ENCODE results near the gene DGCR2.

Gene DGCR2

DNA sequence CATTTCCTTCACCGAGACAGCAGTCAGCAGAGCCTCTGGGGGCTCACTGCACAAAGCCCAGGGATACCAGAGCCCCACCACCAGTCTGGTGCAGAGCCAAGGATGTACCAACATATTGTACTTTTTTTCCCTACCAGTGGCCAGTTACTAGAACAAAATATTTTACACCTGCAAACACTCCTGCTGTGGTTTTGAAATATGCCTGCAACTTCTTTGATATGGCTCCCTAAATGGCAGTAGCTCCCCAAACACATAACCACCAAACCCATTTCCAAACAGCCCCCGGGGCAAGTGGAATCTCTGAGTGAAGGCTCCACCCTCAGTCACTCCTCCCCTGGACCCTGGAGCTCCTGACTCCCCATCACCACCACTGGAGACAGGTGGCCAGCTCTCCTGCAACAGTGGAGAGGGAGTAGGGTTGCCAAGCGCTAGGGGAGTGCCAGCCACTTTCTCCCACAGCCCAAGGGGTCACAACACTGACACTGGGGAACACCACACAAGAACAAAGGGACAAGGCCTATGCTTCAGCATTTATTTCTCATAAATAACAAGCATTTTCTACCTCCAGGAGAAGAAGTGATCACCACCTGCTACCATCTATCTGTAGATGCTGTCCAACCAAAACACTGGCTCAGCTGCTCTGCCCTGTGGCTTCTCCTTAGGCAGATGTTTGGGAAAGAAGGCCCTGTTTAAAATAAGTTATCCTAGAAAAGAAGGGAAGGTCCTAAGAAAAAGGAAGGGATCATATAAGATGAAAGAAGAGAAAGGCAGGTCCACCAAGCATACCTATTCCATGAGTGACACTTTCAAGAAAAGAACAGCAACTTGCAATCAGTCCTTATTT is 15.1 kb downstream of the DGCR2 start:
- Histone ChIP-seq H3K4me3 (ENCODE audit: insufficient read depth, low read length, poor library complexity, severe bottlenecking) (no peak overlapping the region), H3K27ac (ENCODE audit: low read depth, low read length) (no peak overlapping the region), H3K36me3 (ENCODE audit: low read length) (no peaks in the 10 kb centered on the region), H3K9me2 (replicated peaks; ENCODE audit: insufficient read depth, low read length) (no peaks in the 10 kb centered on the region), H3K4me2 (ENCODE audit: low read depth, low read length, poor library complexity, severe bottlenecking) (no peak overlapping the region), H3F3A (ENCODE audit: insufficient read depth) (no peaks in the 10 kb centered on the region), H3K9me3 (ENCODE audit: insufficient read depth, low read length) (no peaks in the 10 kb centered on the region), H2AFZ (ENCODE audit: low read depth, low read length, severe bottlenecking) (no peak overlapping the region), H3K27me3 (ENCODE audit: low read length) (no peaks in the 10 kb centered on the region), H3K9ac (ENCODE audit: low read length) (no peak overlapping the region), H4K20me1 (ENCODE audit: low read depth, low read length) (no peaks in the 10 kb centered on the region), H3K79me2 (ENCODE audit: insufficient read depth, low read length) (peaks cover 28% of the 10 kb centered on the region)
- no peak for TF ChIP-seq EZH2phosphoT487 (conservative IDR thresholded peaks at IDR 0.05; ENCODE audit: low read length)
- TF ChIP-seq, protein P1, sequence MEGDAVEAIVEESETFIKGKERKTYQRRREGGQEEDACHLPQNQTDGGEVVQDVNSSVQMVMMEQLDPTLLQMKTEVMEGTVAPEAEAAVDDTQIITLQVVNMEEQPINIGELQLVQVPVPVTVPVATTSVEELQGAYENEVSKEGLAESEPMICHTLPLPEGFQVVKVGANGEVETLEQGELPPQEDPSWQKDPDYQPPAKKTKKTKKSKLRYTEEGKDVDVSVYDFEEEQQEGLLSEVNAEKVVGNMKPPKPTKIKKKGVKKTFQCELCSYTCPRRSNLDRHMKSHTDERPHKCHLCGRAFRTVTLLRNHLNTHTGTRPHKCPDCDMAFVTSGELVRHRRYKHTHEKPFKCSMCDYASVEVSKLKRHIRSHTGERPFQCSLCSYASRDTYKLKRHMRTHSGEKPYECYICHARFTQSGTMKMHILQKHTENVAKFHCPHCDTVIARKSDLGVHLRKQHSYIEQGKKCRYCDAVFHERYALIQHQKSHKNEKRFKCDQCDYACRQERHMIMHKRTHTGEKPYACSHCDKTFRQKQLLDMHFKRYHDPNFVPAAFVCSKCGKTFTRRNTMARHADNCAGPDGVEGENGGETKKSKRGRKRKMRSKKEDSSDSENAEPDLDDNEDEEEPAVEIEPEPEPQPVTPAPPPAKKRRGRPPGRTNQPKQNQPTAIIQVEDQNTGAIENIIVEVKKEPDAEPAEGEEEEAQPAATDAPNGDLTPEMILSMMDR (IDR thresholded peaks at IDR 0.05; ENCODE audit: insufficient read depth, low read length, poor library complexity, severe bottlenecking), result no peak

DNA sequence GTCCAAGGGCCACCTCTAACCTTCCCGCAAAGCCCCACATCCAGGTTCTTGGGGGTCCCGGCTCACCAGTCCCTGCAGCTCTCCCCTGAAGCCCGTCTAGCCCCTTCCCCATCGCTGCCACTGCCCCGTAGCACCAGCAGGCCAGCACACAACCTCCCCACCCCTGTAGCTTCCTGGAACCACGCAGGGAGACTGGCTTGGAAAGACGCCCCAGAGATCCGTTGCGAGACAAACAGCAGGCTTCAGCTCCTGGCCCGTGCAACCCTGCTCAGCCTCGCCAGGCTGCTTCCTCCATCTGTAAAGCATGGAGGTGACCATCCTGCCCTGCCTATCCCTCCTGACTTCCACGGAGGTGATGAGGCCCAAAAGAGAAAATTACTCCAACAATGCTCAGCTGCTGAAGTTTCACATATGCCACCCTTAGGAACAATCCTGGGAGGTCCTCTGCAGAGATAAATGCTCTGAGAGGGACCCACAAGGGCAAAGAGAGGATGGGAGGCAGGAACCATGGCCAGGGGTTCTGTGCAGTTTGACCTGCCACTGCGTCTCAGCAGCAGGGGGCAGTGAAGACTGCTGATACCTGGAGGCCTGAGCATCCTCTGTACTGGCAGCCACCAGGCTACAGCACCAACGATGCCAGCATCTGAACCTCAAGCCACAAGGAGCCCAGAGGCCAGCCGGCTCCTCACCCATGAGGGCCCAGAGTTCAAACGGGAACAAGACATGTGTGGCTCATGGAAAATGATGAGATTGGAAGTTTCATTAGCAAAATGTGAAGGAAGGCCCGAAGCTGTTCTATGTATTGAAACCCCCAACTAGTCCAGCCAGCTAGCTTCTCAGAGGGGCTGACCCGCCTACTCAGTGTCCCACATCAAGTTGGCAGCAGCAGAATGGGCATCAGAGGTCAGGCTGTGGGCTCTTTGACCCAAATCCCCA is 16.1 kb downstream of the DGCR2 start:
- H3K9ac ChIP-seq (ENCODE audit: low read length), result no peak overlapping the region
- H3K27ac ChIP-seq (ENCODE audit: low read depth, low read length), result no peak overlapping the region
- no peaks in the 10 kb centered on the region for H3K36me3 ChIP-seq (ENCODE audit: low read length)
- no peaks in the 10 kb centered on the region for H3K9me2 ChIP-seq (replicated peaks; ENCODE audit: insufficient read depth, low read length)
- H3K27me3 ChIP-seq (ENCODE audit: low read length), result no peaks in the 10 kb centered on the region
- H3K9me3 ChIP-seq (ENCODE audit: insufficient read depth, low read length), result no peaks in the 10 kb centered on the region
- TF ChIP-seq EZH2phosphoT487 (conservative IDR thresholded peaks at IDR 0.05; ENCODE audit: low read length), result no peak
- TF ChIP-seq, protein P1 (IDR thresholded peaks at IDR 0.05; ENCODE audit: insufficient read depth, low read length, poor library complexity, severe bottlenecking), result no peak
- no peak overlapping the region for H3K4me2 ChIP-seq (ENCODE audit: low read depth, low read length, poor library complexity, severe bottlenecking)
- peaks cover 28% of the 10 kb centered on the region for H3K79me2 ChIP-seq (ENCODE audit: insufficient read depth, low read length)
- H4K20me1 ChIP-seq (ENCODE audit: low read depth, low read length), result no peaks in the 10 kb centered on the region
- no peak overlapping the region for H3K4me3 ChIP-seq (ENCODE audit: insufficient read depth, low read length, poor library complexity, severe bottlenecking)
- no peak overlapping the region for H2AFZ ChIP-seq (ENCODE audit: low read depth, low read length, severe bottlenecking)
- H3F3A ChIP-seq (ENCODE audit: insufficient read depth), result no peaks in the 10 kb centered on the region

DNA sequence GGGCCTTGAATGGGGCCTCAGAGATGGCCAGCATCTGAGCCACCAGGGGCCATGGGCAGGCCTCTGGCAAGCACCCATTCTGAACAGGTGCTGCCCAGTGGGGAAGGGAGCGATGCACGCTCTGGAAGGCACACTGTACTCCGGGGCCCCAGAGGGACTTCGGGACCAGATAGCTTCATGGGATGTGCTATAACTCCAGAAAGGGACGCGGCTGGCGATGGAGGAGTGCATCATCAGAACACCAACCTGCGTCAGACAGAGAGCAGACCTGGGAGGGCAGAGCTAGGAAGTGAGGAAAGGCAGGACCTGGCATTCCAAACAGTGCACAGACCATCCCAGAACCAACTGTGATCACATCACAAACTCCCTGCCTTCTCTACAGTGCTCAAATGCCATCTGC is 16.8 kb downstream of the DGCR2 start:
- Histone ChIP-seq H3K4me3 (ENCODE audit: insufficient read depth, low read length, poor library complexity, severe bottlenecking) (no peak overlapping the region), H3K9ac (ENCODE audit: low read length) (no peak overlapping the region), H3K36me3 (ENCODE audit: low read length) (no peaks in the 10 kb centered on the region), H4K20me1 (ENCODE audit: low read depth, low read length) (no peaks in the 10 kb centered on the region), H3K27ac (ENCODE audit: low read depth, low read length) (no peak overlapping the region), H3K9me3 (ENCODE audit: insufficient read depth, low read length) (no peaks in the 10 kb centered on the region), H3K27me3 (ENCODE audit: low read length) (no peaks in the 10 kb centered on the region), H3K4me2 (ENCODE audit: low read depth, low read length, poor library complexity, severe bottlenecking) (no peak overlapping the region), H3F3A (ENCODE audit: insufficient read depth) (no peaks in the 10 kb centered on the region), H3K9me2 (replicated peaks; ENCODE audit: insufficient read depth, low read length) (no peaks in the 10 kb centered on the region), H2AFZ (ENCODE audit: low read depth, low read length, severe bottlenecking) (no peak overlapping the region), H3K79me2 (ENCODE audit: insufficient read depth, low read length) (peaks cover 28% of the 10 kb centered on the region)
- no peak for TF ChIP-seq EZH2phosphoT487 (conservative IDR thresholded peaks at IDR 0.05; ENCODE audit: low read length)
- TF ChIP-seq, protein P1 (IDR thresholded peaks at IDR 0.05; ENCODE audit: insufficient read depth, low read length, poor library complexity, severe bottlenecking), result no peak
